Caki2 (cell line): ENCODE data around the gene HMMR. TPM values are rescaled to one million over a fixed set of nuclear protein-coding genes. Genes with fewer than 3 reads are reported as not detected.
"Not testable (repeated sequence)": the region's sequence is repeated elsewhere in the genome, so short reads cannot be mapped to it uniquely, and the experiment has no call there.

ENCODE experiments used
- DNase-seq: peaks from one replicate; pipeline ENCODE4 v3.0.0-alpha.2; 2015; ENCODE audit warnings: low read depth
- in situ Hi-C: cut with HindIII; loops from 2 replicates; pipeline ENCODE4 v1.10.0; 2016; ENCODE audit warnings: low sequenced_read_pairs, low pct_unique_long_range_greater_than_20kb, mixed read lengths
- total RNA-seq: library from RNA; depleted of rRNA; stranded (reverse); fragments of >200 nt; shearing (Covaris generic); gene quantifications from 2 replicates; pipeline ENCODE4 v1.2.3, GENCODE V29; 2014; ENCODE audit warnings: low replicate concordance; rRNA removed

The HMMR gene
- total RNA-seq, 1 experiment from 2014 or later = 68.7 TPM

DNA sequence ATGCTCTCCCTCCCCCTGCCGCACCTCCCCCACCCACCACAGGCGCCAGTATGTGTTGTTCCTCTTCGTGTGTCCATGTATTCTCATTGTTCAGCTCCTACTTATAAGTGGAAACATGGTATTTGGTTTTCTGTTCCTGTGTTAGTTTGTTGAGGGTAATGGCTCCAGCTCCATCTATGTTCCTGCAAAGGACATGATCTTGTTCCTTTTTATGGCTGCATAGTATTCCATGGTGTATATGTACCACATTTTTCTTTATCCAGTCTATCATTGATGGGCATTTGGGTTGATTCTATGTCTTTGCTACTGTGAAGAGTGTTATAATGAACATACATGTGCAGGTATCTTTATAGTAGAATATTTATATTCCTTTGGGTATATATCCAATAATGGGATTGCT, 76.0 kb downstream of the HMMR start:
- DNase-seq, in situ Hi-C loops: not testable (repeated sequence)

DNA sequence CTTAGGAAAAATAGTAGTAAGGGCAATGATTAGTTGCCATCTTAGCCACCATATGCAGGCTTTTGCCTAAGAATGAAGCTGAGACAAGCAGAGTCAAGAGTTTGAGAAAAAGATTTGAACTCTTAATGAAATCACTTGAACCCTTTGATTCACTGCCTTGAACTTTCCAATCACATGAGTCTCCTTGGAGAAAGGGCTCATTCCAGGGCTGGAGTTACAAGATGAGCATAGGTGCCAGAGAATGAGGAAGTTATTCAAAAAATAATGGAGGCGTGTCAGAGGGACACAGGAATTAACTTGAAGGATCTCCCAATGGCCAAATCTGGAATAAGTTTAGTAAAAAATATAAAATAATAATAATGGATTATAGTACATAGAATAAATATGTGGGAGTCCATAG, 80.3 kb downstream of the HMMR start:
- in situ Hi-C loops = no loop called here
- DNase-seq = peak; percentile 32

Other genes starting within 250 kb of the HMMR start
- gene CCNG1, start 23.0 kb upstream of the HMMR start, total RNA-seq = 273 and 288 TPM in 2 replicates
- gene NUDCD2, start 530 bp upstream of the HMMR start, total RNA-seq = 17.4 and 21.5 TPM in 2 replicates
- 53.5 and 59.5 TPM in 2 replicates for gene MAT2B, start 45.0 kb downstream of the HMMR start, total RNA-seq